GM12874 (cell line): ENCODE data around the gene UBE2QL1.

Source experiments
- CTCF ChIP-seq: IDR thresholded peaks from 2 replicates; pipeline ENCODE4 v1.5.1; 2011; ENCODE audit warnings: low read depth, mild to moderate bottlenecking, control low read depth, low read length, moderate library complexity; ENCODE audit not compliant: insufficient read depth

The UBE2QL1 gene

GRCh38 chr5:6542421-6543345 lies 94.0 kb downstream of the UBE2QL1 start:
- no peak for TF ChIP-seq CTCF

DNA sequence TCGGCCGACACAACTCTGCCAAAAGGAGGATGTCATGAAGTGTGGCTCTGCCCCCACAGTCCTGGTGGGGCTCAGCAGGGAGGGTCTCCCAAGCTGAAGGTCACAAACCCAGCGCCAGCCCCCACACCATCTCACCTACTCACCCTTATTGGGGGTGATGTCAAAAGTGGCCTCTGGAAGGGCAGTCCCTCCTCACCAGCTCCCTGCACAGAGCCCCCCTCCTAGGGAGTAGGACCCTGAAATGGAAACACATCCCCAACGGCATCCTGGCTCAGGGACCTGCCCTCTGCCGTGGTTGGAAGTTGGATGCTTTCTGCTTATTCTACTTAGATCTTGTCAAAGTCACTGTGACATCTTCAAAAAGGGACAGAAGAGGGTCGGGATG lies 94.7 kb downstream of the UBE2QL1 start:
- TF ChIP-seq CTCF, result no peak

DNA sequence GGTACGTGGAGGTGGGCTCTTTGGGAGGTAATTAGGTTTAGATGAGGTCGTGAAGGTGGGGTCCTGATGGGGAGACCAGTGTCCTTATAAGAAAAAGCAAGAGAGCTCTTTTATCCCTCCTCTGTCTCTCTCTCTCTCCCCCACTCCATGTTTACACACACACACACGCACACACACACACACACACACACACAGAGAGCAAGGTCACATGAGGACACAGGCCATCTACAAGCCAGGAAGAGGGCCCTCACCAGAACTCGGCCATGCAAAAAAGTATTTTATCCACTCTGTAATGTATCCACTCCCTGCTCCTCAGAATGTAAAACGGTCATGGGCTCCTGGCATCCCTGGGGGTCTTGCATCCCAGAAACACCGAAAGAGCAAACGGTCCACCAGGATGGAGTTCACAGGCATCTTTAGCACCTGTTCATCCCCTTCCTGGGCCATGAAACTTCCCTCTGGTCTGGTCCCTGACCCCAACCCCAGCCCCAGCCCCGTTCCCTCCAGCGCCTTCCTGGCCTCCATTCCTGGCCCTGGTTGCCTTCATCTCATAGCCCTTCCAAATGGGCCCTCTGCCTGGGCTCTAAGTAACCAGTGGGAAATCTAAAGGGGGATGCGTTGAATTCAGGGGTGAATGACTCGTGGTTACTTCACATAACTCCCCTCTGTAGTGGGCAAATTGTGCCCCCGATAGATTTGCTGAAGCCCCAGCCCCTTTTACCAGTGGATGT lies 95.3 kb downstream of the UBE2QL1 start:
- TF ChIP-seq CTCF, result no peak
